Thymus (tissue), 14 donors: Measurements from ENCODE around the gene UBL4B. TPM values are rescaled to one million over a fixed set of nuclear protein-coding genes. Genes with fewer than 3 reads are reported as not detected.

Source experiments
- DNase-seq, 9 donors: peaks; one replicate each; pipeline ENCODE4 v3.0.0-alpha.2; 2013; ENCODE audit warnings: low spot score in 9 of 9, low read depth in 6 of 9, missing footprints in 1 of 9
- H3K27ac ChIP-seq, 2 donors: one replicate each; pipeline ENCODE4 v1.5.1; 2013; ENCODE audit warnings: control low read depth in 1 of 2, low read depth in 1 of 2, low read length in 1 of 2, mild to moderate bottlenecking in 1 of 2, moderate library complexity in 1 of 2
- H3K27me3 ChIP-seq, 2 donors: one replicate each; pipeline ENCODE4 v1.5.1; 2013; ENCODE audit warnings: low read length in 1 of 2; ENCODE audit not compliant: control insufficient read depth in 2 of 2, insufficient read depth in 1 of 2
- H3K36me3 ChIP-seq, 2 donors: one replicate each; pipeline ENCODE4 v1.5.1; 2013; ENCODE audit warnings: low read length in 1 of 2, mild to moderate bottlenecking in 1 of 2, moderate library complexity in 1 of 2; ENCODE audit not compliant: control insufficient read depth in 2 of 2, insufficient read depth in 2 of 2
- H3K4me1 ChIP-seq, 2 donors: one replicate each; pipeline ENCODE4 v1.5.1; 2013; ENCODE audit warnings: low read length in 2 of 2; ENCODE audit not compliant: control insufficient read depth in 2 of 2, insufficient read depth in 2 of 2
- H3K4me3 ChIP-seq, 2 donors: one replicate each; pipeline ENCODE4 v1.5.1; 2013; ENCODE audit warnings: low read length in 2 of 2, control low read depth in 1 of 2, mild to moderate bottlenecking in 1 of 2
- H3K9me3 ChIP-seq, 2 donors: one replicate each; pipeline ENCODE4 v1.5.1; 2013; ENCODE audit warnings: low read length in 1 of 2, mild to moderate bottlenecking in 1 of 2; ENCODE audit not compliant: control insufficient read depth in 2 of 2, insufficient read depth in 1 of 2
- WGBS: extraction: QIAGEN DNeasy Blood & Tissue Kit; methylation state at CpG from one replicate; pipeline ENCODE4 v1.1.7; 2013; 5-methylcytosine and 5-hydroxymethylcytosine counted together
- long read RNA-seq, 10 donors: transcript quantifications; one replicate each; lab custom pipeline, GENCODE V29; 2026
- polyA plus RNA-seq: library from polyadenylated mRNA; stranded (reverse); fragments of 200-250 nt; gene quantifications from one replicate; pipeline ENCODE4 v1.2.3, GENCODE V29; 2013
- total RNA-seq: library from RNA; stranded (reverse); fragments of 120-200 nt; gene quantifications from one replicate; pipeline ENCODE4 v1.2.4, GENCODE V29; 2013
- donor health status: healthy.

Gene UBL4B, protein sequence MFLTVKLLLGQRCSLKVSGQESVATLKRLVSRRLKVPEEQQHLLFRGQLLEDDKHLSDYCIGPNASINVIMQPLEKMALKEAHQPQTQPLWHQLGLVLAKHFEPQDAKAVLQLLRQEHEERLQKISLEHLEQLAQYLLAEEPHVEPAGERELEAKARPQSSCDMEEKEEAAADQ
- total RNA-seq (not detected), polyA plus RNA-seq (0.11 TPM)
- long read RNA-seq, donor 1 = 0 reads
- long read RNA-seq, donor 2 = 0 reads
- long read RNA-seq, donor 3 = 0 reads
- long read RNA-seq, donor 4 = 0 reads
- long read RNA-seq, donor 5 = 0 reads
- long read RNA-seq, donor 6 = 0 reads
- long read RNA-seq, donor 7 = 0 reads
- long read RNA-seq, donor 8 = 0 reads
- long read RNA-seq, donor 9 = 0 reads
- long read RNA-seq, donor 10 = 0 reads

DNA sequence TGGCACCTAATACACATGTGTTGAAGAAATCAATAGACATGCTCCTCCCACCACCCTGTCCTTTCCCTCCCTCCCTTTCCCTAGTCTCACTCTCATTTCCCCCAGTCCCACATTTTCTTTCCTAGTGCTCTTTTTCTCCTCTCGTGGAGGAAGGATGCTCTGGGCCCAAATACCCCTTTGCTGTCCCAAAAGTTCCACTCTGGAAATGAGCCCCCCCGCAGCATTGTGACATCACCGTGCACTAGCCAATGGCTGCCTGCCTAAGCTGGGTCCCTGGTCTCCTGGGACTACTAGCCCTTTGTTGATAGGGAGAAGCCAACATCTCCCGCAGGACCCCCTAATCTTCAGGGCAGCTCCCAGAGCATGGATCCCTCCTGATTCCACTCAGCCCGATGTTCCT, at the start of gene UBL4B:
Gene UBL4B, plus strand, starts transcription at position 301 of the 400 bp plus-strand sequence. Its CDS starts 92 bp downstream, at position 393.
- peak within 1 kb of the TSS in 1 of 2 donors; percentile 10 for H3K27ac ChIP-seq
- H3K27me3 ChIP-seq = peaks cover 0 to 63% of the 10 kb centered on the region in 2 donors
- 85% methylated on average over 5 of the region's 5 CpGs for WGBS
- DNase-seq = no peak
- no peaks in the 10 kb centered on the region for H3K36me3 ChIP-seq
- H3K4me1 ChIP-seq = no peaks in the 10 kb centered on the region
- no peaks in the 10 kb centered on the region for H3K9me3 ChIP-seq
- H3K4me3 ChIP-seq = no peak within 1 kb of the TSS

DNA sequence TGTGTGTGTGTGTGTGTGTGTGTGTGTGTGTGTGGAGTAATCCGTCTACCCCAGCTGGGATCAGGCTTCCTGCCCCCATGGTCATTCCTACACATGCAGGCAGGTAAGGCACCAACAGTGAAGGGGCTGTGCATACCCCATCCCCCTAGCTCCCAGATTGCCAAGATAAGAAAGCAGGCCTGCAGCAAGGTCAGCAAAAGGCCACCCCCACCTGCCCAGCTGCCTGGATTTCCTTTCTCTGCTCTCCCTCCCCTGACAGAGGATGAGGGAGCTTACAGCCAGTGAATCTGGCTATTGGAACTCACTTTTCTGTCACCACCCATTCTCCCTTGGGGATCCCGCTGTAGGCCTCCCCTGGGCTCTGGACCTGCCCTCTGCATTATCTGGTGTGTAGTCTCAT, 49.6 kb upstream of the UBL4B start:
- H3K36me3 ChIP-seq = peaks cover 16 to 27% of the 10 kb centered on the region in 2 donors
- no peak for DNase-seq
- peaks cover 21 to 36% of the 10 kb centered on the region in 2 donors for H3K27me3 ChIP-seq
- H3K4me1 ChIP-seq = peaks cover 0 to 6% of the 10 kb centered on the region in 2 donors
- H3K9me3 ChIP-seq = peaks cover 1 to 3% of the 10 kb centered on the region in 2 donors
- no peak overlapping the region for H3K4me3 ChIP-seq
- WGBS = 98% methylated on average over 2 of the region's 2 CpGs
- no peak overlapping the region for H3K27ac ChIP-seq

DNA sequence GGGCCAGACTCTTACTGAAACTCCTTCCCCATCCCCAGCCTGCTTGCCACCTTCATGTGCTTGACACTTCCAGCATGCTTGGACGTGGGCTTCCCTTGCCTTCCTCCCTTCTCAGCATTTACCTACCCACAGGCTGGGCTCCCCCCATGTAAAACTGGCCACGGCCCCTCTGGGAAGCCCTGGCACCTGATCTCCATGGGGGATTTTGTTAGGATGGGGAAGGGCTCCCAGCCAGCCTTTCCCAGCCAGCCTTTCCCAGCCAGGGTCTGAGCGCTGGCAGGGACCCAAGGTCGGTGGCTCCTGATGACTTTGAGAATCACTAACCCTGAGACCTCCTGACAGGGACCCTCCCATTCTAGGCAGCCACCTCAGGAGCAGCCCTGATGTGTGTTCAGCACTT, 48.5 kb upstream of the UBL4B start:
- no peak overlapping the region for H3K27ac ChIP-seq
- 75% methylated on average over 4 of the region's 4 CpGs for WGBS
- H3K36me3 ChIP-seq = peaks cover 5 to 18% of the 10 kb centered on the region in 2 donors
- no peak for DNase-seq
- peaks cover 33 to 48% of the 10 kb centered on the region in 2 donors for H3K27me3 ChIP-seq
- no peak overlapping the region for H3K4me3 ChIP-seq
- H3K4me1 ChIP-seq = peaks cover 0 to 12% of the 10 kb centered on the region in 2 donors
- H3K9me3 ChIP-seq = peaks cover 1 to 3% of the 10 kb centered on the region in 2 donors

DNA sequence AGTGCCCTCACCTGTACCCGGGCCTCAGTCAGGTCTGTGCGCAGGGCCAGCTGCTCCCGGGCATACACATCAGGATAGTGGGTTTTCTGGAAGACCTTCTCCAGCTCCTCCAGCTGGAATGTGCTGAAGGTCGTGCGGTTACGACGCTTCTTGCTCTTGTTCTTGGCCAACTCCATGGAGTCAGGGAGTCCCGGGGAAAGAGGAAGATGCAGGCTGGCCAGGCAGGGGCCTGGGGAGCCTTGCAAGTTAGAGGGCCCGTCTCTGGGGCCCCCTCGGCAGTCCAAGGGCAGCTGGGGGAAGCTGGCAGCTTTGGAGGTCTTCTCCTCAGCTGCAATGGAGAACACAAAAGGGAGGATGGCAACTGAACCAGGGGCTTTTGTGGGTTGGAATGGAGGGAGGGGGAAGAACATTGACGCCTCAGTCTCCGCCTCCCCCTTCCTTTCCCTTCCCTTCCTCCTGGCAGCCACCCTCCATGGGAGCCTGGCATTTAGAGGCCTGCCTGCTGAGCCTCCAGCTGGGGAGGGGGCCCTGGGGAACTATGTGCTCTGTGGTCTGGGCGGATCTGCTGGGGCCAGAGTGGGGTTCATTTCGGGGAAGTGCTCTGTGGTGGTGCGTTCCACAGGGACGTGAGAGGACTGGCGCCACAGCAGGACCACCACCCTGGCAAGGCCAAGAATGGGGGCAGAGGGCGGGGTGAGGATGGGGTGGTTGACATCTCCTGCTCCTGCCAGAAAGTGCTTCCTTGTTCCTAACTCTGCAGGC, 47.5 kb upstream of the UBL4B start:
- no peak for DNase-seq
- WGBS = 89% methylated on average over 18 of the region's 18 CpGs
- no peak overlapping the region for H3K4me3 ChIP-seq

DNA sequence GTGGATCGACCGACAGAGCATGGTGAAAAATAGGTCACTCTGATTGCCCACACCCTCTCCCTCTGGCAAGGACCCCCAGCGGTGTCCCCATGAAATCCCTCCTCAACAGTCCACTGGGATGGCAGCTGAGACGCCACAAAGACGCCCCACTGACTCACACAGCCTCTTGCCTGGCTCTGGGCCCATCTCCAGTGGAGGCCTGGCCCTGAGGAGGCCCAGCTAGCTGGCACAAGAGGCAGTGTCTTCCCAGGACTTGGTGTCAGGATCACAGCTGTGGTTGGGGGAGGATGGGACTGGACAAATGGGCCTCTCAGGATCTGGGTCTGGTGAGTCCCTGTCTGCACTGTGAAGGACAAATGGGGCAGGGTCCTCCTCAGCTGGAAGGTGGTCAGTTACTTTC, 46.4 kb upstream of the UBL4B start:
- peaks cover 0 to 9% of the 10 kb centered on the region in 2 donors for H3K4me1 ChIP-seq
- no peak for DNase-seq
- no peak overlapping the region for H3K27ac ChIP-seq
- H3K27me3 ChIP-seq = peaks cover 54 to 67% of the 10 kb centered on the region in 2 donors
- 98% methylated on average over 5 of the region's 5 CpGs for WGBS
- peaks cover under 1 to 11% of the 10 kb centered on the region in 2 donors for H3K36me3 ChIP-seq
- H3K4me3 ChIP-seq = no peak overlapping the region
- H3K9me3 ChIP-seq = peaks cover 1 to 3% of the 10 kb centered on the region in 2 donors

More for the DNA sequence above, 47.5 kb upstream of the UBL4B start:
- H3K9me3 ChIP-seq = peaks cover 1 to 3% of the 10 kb centered on the region in 2 donors
- peaks cover 43 to 58% of the 10 kb centered on the region in 2 donors for H3K27me3 ChIP-seq
- H3K27ac ChIP-seq = no peak overlapping the region
- H3K4me1 ChIP-seq = peaks cover 0 to 9% of the 10 kb centered on the region in 2 donors
- H3K36me3 ChIP-seq = peaks cover 3 to 11% of the 10 kb centered on the region in 2 donors

DNA sequence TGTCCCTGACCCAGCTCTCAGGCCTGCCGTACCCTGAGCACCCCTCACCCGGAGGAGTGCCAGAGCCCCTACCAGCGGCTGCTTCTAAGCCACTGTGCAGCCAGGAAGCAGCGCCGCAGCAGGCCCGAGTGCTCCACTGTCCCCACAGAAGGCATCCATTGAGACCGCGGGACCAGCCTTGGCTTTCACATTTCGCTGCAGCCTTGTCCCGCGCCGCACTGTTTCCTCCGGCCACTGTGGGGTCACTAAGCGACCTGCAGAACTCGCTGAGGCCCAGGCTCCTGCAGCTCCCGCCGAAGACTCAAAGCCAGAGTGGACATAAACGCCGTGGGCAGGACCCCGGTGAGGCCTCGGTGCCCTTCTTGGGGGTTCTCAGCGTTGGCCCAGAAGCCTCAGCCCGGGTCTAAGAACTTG, 44.8 kb upstream of the UBL4B start:
- H3K4me1 ChIP-seq = peaks cover 0 to 9% of the 10 kb centered on the region in 2 donors
- no peak overlapping the region for H3K27ac ChIP-seq
- H3K9me3 ChIP-seq = peaks cover 3% of the 10 kb centered on the region in 2 donors
- H3K4me3 ChIP-seq = no peak overlapping the region
- DNase-seq = no peak
- H3K36me3 ChIP-seq = no peaks in the 10 kb centered on the region
- WGBS = 22% methylated on average over 23 of the region's 23 CpGs
- H3K27me3 ChIP-seq = peaks cover 69 to 84% of the 10 kb centered on the region in 2 donors

DNA sequence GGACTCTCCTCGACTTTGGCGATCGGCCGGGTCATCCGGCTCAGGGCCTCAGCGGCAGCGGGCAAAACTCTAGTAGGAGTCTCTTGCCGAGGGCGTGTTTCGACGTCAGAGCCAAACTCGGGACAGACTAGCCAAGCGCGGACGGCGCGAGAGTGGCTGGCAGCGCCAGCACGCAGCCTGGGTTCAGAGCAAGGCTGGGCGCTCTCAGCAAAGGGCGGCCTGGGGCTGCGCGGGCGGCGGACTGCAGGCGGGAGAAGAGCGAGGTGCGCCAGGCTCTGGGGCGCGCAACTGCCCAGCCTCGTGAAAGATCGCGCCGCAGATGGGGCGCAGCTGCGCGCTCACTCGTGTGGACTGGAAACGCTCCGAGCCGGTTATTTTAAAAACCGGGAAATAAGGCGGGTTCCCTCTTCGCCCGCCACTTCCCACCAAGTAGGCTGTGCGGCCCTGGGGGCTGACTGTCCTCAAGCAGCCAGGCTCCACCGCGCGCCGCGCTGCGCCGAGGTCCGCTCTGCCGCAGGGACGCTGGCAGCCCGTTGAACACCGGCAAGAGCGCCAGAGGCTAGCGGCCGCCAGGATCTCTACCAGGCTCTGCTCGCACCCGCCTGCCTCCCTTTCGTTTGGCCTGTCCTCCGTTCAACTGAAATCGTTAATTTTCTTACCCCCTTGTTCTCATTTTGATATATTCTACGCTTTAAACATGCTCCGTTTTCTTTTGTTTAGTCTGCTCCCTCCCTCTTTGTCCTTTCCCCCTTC, 44.2 kb upstream of the UBL4B start:
- WGBS = 7% methylated on average over 68 of the region's 68 CpGs
- H3K4me3 ChIP-seq = peak overlapping the region in 1 of 2 donors; percentile 30

DNA sequence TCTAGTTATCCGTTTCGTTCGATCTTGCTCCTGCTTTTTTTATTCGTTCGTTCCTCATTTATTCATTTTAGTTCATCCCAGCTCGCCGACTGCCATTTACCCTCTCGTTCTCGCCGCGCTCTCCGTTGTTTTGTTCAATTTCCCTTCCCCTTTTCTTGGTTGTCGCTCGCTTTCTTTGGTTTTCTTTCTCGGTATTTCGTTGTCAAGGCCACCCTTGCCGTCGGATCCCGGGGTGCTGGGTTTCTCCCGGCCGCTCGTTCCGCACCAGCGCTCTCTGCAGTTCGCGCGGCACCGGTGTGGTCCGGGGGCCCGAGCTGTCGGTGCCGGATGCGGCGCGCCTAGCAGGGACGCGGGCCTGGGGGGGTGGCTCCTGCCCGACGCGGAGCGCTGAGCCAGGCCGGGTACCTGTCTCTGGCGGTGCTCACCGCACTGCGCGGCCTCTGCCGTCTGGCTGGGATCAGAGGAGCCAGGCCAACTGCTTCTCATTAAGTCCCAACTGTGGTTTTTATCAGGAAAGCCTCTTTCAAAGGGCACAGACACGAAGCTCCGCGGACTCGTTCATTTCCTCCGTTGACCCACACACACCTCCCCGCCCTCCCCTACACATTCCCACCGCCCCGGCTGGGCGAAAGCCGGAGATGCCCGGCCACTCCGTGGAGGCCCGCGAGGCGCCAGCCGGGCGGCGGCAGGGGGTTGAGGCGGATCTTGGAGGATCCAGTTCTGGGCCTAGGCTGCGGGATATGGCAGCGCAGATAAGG, 43.4 kb upstream of the UBL4B start:
- H3K27me3 ChIP-seq = peaks cover 71 to 96% of the 10 kb centered on the region in 2 donors
- H3K4me3 ChIP-seq = peak overlapping the region in 1 of 2 donors; percentile 30
- peak in 3 of 9 donors; percentile 11 to 40 (median 16) for DNase-seq
- H3K27ac ChIP-seq = no peak overlapping the region
- WGBS = 4% methylated on average over 68 of the region's 68 CpGs
- H3K4me1 ChIP-seq = peaks cover 0 to 9% of the 10 kb centered on the region in 2 donors
- H3K9me3 ChIP-seq = peaks cover 3% of the 10 kb centered on the region in 2 donors
- H3K36me3 ChIP-seq = no peaks in the 10 kb centered on the region

More for the DNA sequence above, 44.2 kb upstream of the UBL4B start:
- DNase-seq = peak in 1 of 9 donors; percentile 19
- Histone ChIP-seq H3K4me1 (peaks cover 0 to 9% of the 10 kb centered on the region in 2 donors), H3K9me3 (peaks cover 3% of the 10 kb centered on the region in 2 donors), H3K27ac (no peak overlapping the region), H3K27me3 (peaks cover 71 to 89% of the 10 kb centered on the region in 2 donors), H3K36me3 (no peaks in the 10 kb centered on the region)
